ENCODE data around the gene SSTR5.

Gene SSTR5

GRCh38 chr16:1072526-1073261, at the start of gene SSTR5:
Gene SSTR5, plus strand, starts transcription at chr16:1072747. Its CDS starts 6,122 bp downstream, at chr16:1078869.
- DNase-seq: no peak

- DNase-seq: no peak
Measured at GRCh38 chr16:1024138-1024537, 48.4 kb upstream of the SSTR5 start.

GRCh38 chr16:1025183-1025809, 47.3 kb upstream of the SSTR5 start:
- peak; percentile 26 for DNase-seq

- no peak for DNase-seq
Measured at GRCh38 chr16:1026057-1026783, 46.3 kb upstream of the SSTR5 start.

GRCh38 chr16:1026784-1027500, 45.6 kb upstream of the SSTR5 start:
- DNase-seq: no peak

- DNase-seq: no peak
Measured at GRCh38 chr16:1027501-1027815, 45.1 kb upstream of the SSTR5 start.

GRCh38 chr16:1028056-1028455, 44.5 kb upstream of the SSTR5 start:
- DNase-seq: no peak

GRCh38 chr16:1028524-1029258, 43.9 kb upstream of the SSTR5 start:
- no peak for DNase-seq

GRCh38 chr16:1029259-1029545, 43.3 kb upstream of the SSTR5 start:
- no peak for DNase-seq

GRCh38 chr16:1030473-1030901, 42.1 kb upstream of the SSTR5 start:
- no peak for DNase-seq

GRCh38 chr16:1031666-1032065, 40.9 kb upstream of the SSTR5 start:
- no peak for DNase-seq

GRCh38 chr16:1032607-1033006, 39.9 kb upstream of the SSTR5 start:
- no peak for DNase-seq

- DNase-seq: no peak
Measured at GRCh38 chr16:1033128-1033679, 39.3 kb upstream of the SSTR5 start.

GRCh38 chr16:1034230-1035065, 38.1 kb upstream of the SSTR5 start:
- DNase-seq: no peak

GRCh38 chr16:1035066-1035415, 37.5 kb upstream of the SSTR5 start:
- no peak for DNase-seq

- DNase-seq: no peak
Measured at GRCh38 chr16:1036166-1036565, 36.4 kb upstream of the SSTR5 start.

GRCh38 chr16:1036726-1037393, 35.7 kb upstream of the SSTR5 start:
- no peak for DNase-seq

- no peak for DNase-seq
Measured at GRCh38 chr16:1037394-1038257, 34.9 kb upstream of the SSTR5 start.

GRCh38 chr16:1038932-1039331, 33.6 kb upstream of the SSTR5 start:
- DNase-seq: no peak

GRCh38 chr16:1039762-1040161, 32.8 kb upstream of the SSTR5 start:
- no peak for DNase-seq

Measured in CD4-positive, alpha-beta T cell treated with Interleukin-17A for 4 hours (primary cell).